ENCODE results near the gene KCNK18.

KCNK18 gene

GRCh38 chr10:117239721-117240620 is 42.7 kb downstream of the KCNK18 start:
- no peak for DNase-seq (ENCODE audit: low spot score)
- in situ Hi-C loops (cut with MboI; ENCODE audit: low pct_unique_long_range_greater_than_20kb, low sequenced_read_pairs, unreplicated experiment) = no loop called here

GRCh38 chr10:117240621-117241529 is 43.6 kb downstream of the KCNK18 start, which contains the start of gene SLC18A2:
Gene SLC18A2 (plus strand): TSS chr10:117241114. CDS start chr10:117241694, 580 bp downstream.
- DNase-seq (ENCODE audit: low spot score) = peak; percentile 39
- no peak for TF ChIP-seq CTCF (IDR thresholded peaks at IDR 0.05; ENCODE audit: extremely low read depth, insufficient read depth, missing control alignments)
- in situ Hi-C loops (cut with MboI; ENCODE audit: low pct_unique_long_range_greater_than_20kb, low sequenced_read_pairs, unreplicated experiment) = no loop called here

More at GRCh38 chr10:117239721-117240620, 42.7 kb downstream of the KCNK18 start:
- no peak for TF ChIP-seq CTCF (IDR thresholded peaks at IDR 0.05; ENCODE audit: extremely low read depth, insufficient read depth, missing control alignments)

DNA sequence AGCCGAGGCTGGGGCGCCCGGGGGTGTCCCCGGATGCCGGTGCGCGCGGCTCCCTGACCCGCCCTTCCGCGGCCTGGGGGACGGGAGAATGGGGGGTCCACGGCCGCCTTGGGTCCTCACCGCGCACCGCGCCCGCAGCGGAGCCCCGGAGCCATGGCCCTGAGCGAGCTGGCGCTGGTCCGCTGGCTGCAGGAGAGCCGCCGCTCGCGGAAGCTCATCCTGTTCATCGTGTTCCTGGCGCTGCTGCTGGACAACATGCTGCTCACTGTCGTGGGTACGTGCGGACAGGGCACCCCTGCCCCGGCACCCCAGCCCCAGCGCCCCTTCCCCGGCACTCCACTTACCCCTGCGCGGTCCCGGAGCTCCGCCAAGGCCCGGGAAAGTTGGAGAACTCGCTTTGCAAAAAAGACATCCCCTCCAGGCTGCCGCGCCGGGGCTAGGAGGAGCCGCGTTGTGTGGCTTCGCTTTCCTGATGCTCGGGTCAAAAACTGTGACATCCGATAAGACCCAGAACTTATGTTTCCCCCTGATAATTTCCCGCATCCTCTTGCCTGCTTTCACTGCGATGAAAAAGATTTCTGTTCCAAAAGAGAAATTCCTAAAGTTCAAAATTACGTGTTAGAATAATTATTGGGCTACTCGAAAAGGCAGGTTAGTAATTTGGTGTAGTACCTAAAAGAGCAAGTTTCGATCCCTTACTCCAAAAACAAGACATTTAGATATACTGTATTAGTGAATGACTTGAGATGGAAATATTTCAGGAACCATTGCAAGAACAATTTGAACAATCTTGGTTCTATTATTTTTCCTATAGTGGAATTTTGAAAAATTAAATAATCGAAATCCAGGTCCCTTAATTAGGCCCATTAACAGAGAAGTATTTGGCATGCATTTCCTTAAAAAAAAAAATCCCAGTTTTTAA is 44.5 kb downstream of the KCNK18 start:
- TF ChIP-seq CTCF (IDR thresholded peaks at IDR 0.05; ENCODE audit: extremely low read depth, insufficient read depth, missing control alignments) = no peak
- in situ Hi-C loops (cut with MboI; ENCODE audit: low pct_unique_long_range_greater_than_20kb, low sequenced_read_pairs, unreplicated experiment) = no loop called here
- no peak for DNase-seq (ENCODE audit: low spot score)

DNA sequence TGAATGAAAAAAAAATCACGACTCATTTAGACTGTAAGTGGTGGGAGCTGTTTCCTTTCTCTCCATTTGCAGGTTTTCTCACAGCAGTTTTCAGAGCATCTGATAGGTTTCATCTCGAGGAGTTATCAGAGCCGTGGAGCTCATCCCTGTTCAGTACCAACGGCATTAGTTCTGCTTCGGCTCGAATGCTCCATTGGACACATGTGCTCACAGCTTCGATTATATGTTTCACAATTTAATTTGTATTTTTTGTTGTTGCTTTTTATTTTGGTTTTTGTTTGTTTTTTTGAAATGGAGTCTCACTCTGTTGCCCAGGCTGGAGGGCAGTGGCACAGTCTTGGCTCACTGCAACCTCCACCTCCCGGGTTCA is 45.2 kb downstream of the KCNK18 start:
- DNase-seq (ENCODE audit: low spot score) = no peak
- TF ChIP-seq CTCF (IDR thresholded peaks at IDR 0.05; ENCODE audit: extremely low read depth, insufficient read depth, missing control alignments) = no peak
- in situ Hi-C loops (cut with MboI; ENCODE audit: low pct_unique_long_range_greater_than_20kb, low sequenced_read_pairs, unreplicated experiment) = no loop called here

DNA sequence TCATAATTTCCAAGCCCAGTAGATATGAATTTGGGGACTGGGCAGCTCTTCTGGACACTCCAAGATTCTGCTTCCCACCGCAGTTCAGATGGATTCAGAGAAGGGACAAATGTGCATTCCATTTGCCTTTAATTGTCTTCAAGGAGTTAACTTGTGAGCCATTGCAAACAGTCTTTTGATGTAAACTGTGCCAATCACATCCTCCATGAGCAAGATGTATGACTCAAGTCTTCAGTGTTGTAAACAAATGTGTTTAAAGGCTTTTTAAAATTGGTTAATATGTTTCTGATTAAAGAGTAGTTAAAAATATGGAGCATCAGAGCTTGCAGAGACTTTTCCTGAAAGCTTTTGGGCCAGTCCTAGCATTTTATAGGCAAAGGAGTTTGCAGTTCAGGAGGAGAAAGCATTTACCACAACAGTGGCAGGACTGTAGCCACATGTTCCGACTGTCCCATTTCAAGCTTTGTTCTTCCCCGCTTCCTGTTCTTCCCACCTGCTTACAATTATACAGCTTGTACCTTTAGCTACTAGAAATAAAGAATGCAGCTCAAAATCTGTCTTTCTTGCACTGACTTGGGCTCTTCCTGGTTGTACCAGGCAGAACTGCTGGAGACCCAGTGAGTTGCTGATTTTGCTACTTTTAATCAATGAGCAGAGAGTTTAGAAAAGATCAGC is 49.8 kb downstream of the KCNK18 start:
- no peak for DNase-seq (ENCODE audit: low spot score)
- in situ Hi-C loops (cut with MboI; ENCODE audit: low pct_unique_long_range_greater_than_20kb, low sequenced_read_pairs, unreplicated experiment) = no loop called here
- TF ChIP-seq CTCF (IDR thresholded peaks at IDR 0.05; ENCODE audit: extremely low read depth, insufficient read depth, missing control alignments) = no peak
